Activated CD4-positive, alpha-beta T cell treated with anti-CD3 and anti-CD28 coated beads, Interleukin-2, amount 10 ng/mL, durations not matched to agents 24 days and 14 days (primary cell): ENCODE results near the gene KCNF1. TPM values are rescaled to one million over a fixed set of nuclear protein-coding genes. Genes with fewer than 3 reads are reported as not detected.

Source experiments
- DNase-seq: peaks from one replicate; pipeline ENCODE4 v3.0.0; 2022
- H3K27ac Mint-ChIP-seq: one replicate; pipeline ENCODE4 v1.8.0; 2022; ENCODE audit warnings: mild to moderate bottlenecking, mixed read lengths
- H3K27me3 Mint-ChIP-seq: one replicate; pipeline ENCODE4 v1.8.0; 2022; ENCODE audit warnings: mixed read lengths
- H3K36me3 Mint-ChIP-seq: one replicate; pipeline ENCODE4 v1.8.0; 2022; ENCODE audit warnings: low read depth, mild to moderate bottlenecking, mixed read lengths
- H3K4me1 Mint-ChIP-seq: one replicate; pipeline ENCODE4 v1.8.0; 2021; ENCODE audit warnings: mixed read lengths
- H3K4me3 Mint-ChIP-seq: one replicate; pipeline ENCODE4 v1.8.0; 2022; ENCODE audit warnings: mild to moderate bottlenecking, moderate library complexity, mixed read lengths
- H3K9me3 Mint-ChIP-seq: one replicate; pipeline ENCODE4 v1.8.0; 2021; ENCODE audit warnings: mixed read lengths
- intact Hi-C: fragments of 100-400 bp; cut with micrococcal nuclease; formaldehyde crosslinking; loops from one replicate; pipeline ENCODE4 v1.15.1; 2023
- total RNA-seq: library from RNA; stranded (reverse); gene quantifications from 2 replicates; pipeline ENCODE4 v1.2.3, GENCODE V29; 2022

Gene KCNF1
- total RNA-seq, 1 donor from 2014 or later = not detected

GRCh38 chr2:10941383-10941782, 29.6 kb downstream of the KCNF1 start:
- intact Hi-C loops = no loop called here
- no peaks in the 10 kb centered on the region for H3K4me1 Mint-ChIP-seq
- no peak for DNase-seq
- H3K9me3 Mint-ChIP-seq = peaks cover 19% of the 10 kb centered on the region
- no peak overlapping the region for H3K27ac Mint-ChIP-seq
- no peaks in the 10 kb centered on the region for H3K36me3 Mint-ChIP-seq
- H3K27me3 Mint-ChIP-seq = peaks cover 3% of the 10 kb centered on the region
- no peak overlapping the region for H3K4me3 Mint-ChIP-seq

- DNase-seq = no peak
- no peaks in the 10 kb centered on the region for H3K4me1 Mint-ChIP-seq
- peaks cover 5% of the 10 kb centered on the region for H3K27me3 Mint-ChIP-seq
- intact Hi-C loops = no loop called here
- peaks cover 9% of the 10 kb centered on the region for H3K9me3 Mint-ChIP-seq
- no peak overlapping the region for H3K4me3 Mint-ChIP-seq
- H3K36me3 Mint-ChIP-seq = no peaks in the 10 kb centered on the region
- H3K27ac Mint-ChIP-seq = no peak overlapping the region
Measured at GRCh38 chr2:10944799-10945198, 33.1 kb downstream of the KCNF1 start.

GRCh38 chr2:10946394-10946793, 34.7 kb downstream of the KCNF1 start:
- peaks cover 3% of the 10 kb centered on the region for H3K9me3 Mint-ChIP-seq
- no peak overlapping the region for H3K4me3 Mint-ChIP-seq
- H3K36me3 Mint-ChIP-seq = no peaks in the 10 kb centered on the region
- H3K27me3 Mint-ChIP-seq = peaks cover 7% of the 10 kb centered on the region
- no peak overlapping the region for H3K27ac Mint-ChIP-seq
- no peak for DNase-seq
- intact Hi-C loops = no loop called here
- no peaks in the 10 kb centered on the region for H3K4me1 Mint-ChIP-seq

GRCh38 chr2:10947005-10947440, 35.3 kb downstream of the KCNF1 start:
- no peak for DNase-seq
- no peak overlapping the region for H3K27ac Mint-ChIP-seq
- H3K4me1 Mint-ChIP-seq = no peaks in the 10 kb centered on the region
- peaks cover 3% of the 10 kb centered on the region for H3K9me3 Mint-ChIP-seq
- intact Hi-C loops = no loop called here
- no peak overlapping the region for H3K4me3 Mint-ChIP-seq
- no peaks in the 10 kb centered on the region for H3K36me3 Mint-ChIP-seq
- H3K27me3 Mint-ChIP-seq = peaks cover 7% of the 10 kb centered on the region

- Mint-ChIP-seq H3K36me3 (no peaks in the 10 kb centered on the region), H3K27ac (no peak overlapping the region), H3K9me3 (peaks cover 3% of the 10 kb centered on the region), H3K4me1 (no peaks in the 10 kb centered on the region), H3K27me3 (peaks cover 7% of the 10 kb centered on the region), H3K4me3 (no peak overlapping the region)
- intact Hi-C loops = no loop called here
- no peak for DNase-seq
Measured at GRCh38 chr2:10947446-10948187, 35.9 kb downstream of the KCNF1 start.

GRCh38 chr2:10948188-10948564, 36.4 kb downstream of the KCNF1 start:
- no peak overlapping the region for H3K4me3 Mint-ChIP-seq
- H3K27me3 Mint-ChIP-seq = peaks cover 7% of the 10 kb centered on the region
- peaks cover 2% of the 10 kb centered on the region for H3K36me3 Mint-ChIP-seq
- DNase-seq = no peak
- no peak overlapping the region for H3K27ac Mint-ChIP-seq
- H3K4me1 Mint-ChIP-seq = peaks cover 1% of the 10 kb centered on the region
- peaks cover 9% of the 10 kb centered on the region for H3K9me3 Mint-ChIP-seq
- intact Hi-C loops = no loop called here

GRCh38 chr2:10948606-10949230, 37.0 kb downstream of the KCNF1 start:
- H3K4me3 Mint-ChIP-seq = no peak overlapping the region
- H3K4me1 Mint-ChIP-seq = peaks cover 3% of the 10 kb centered on the region
- H3K27ac Mint-ChIP-seq = no peak overlapping the region
- H3K36me3 Mint-ChIP-seq = peaks cover 5% of the 10 kb centered on the region
- H3K9me3 Mint-ChIP-seq = peaks cover 14% of the 10 kb centered on the region
- H3K27me3 Mint-ChIP-seq = peaks cover 7% of the 10 kb centered on the region
- no peak for DNase-seq
- intact Hi-C loops = no loop called here

GRCh38 chr2:10949835-10950234, 38.1 kb downstream of the KCNF1 start:
- intact Hi-C loops = no loop called here
- DNase-seq = no peak
- H3K27ac Mint-ChIP-seq = no peak overlapping the region
- H3K9me3 Mint-ChIP-seq = peaks cover 14% of the 10 kb centered on the region
- peaks cover 5% of the 10 kb centered on the region for H3K36me3 Mint-ChIP-seq
- H3K4me3 Mint-ChIP-seq = no peak overlapping the region
- peaks cover 7% of the 10 kb centered on the region for H3K27me3 Mint-ChIP-seq
- peaks cover 3% of the 10 kb centered on the region for H3K4me1 Mint-ChIP-seq

GRCh38 chr2:10951558-10952414, 40.1 kb downstream of the KCNF1 start:
- H3K9me3 Mint-ChIP-seq = peaks cover 13% of the 10 kb centered on the region
- no peak for DNase-seq
- H3K27me3 Mint-ChIP-seq = peaks cover 4% of the 10 kb centered on the region
- intact Hi-C loops = no loop called here
- H3K27ac Mint-ChIP-seq = no peak overlapping the region
- no peak overlapping the region for H3K4me3 Mint-ChIP-seq
- peaks cover 5% of the 10 kb centered on the region for H3K36me3 Mint-ChIP-seq
- H3K4me1 Mint-ChIP-seq = peaks cover 3% of the 10 kb centered on the region

- intact Hi-C loops = no loop called here
- Mint-ChIP-seq H3K4me1 (peaks cover 3% of the 10 kb centered on the region), H3K9me3 (peaks cover 13% of the 10 kb centered on the region), H3K27me3 (peaks cover 6% of the 10 kb centered on the region), H3K27ac (no peak overlapping the region), H3K36me3 (peaks cover 5% of the 10 kb centered on the region), H3K4me3 (no peak overlapping the region)
- DNase-seq = no peak
Measured at GRCh38 chr2:10954416-10954815, 42.7 kb downstream of the KCNF1 start.

GRCh38 chr2:10954856-10955818, 43.4 kb downstream of the KCNF1 start:
- H3K4me1 Mint-ChIP-seq = peaks cover 3% of the 10 kb centered on the region
- intact Hi-C loops = no loop called here
- H3K27ac Mint-ChIP-seq = no peak overlapping the region

GRCh38 chr2:10956006-10956790, 44.5 kb downstream of the KCNF1 start:
- Mint-ChIP-seq H3K27ac (no peak overlapping the region), H3K27me3 (peaks cover 2% of the 10 kb centered on the region), H3K9me3 (peaks cover 13% of the 10 kb centered on the region), H3K4me3 (no peak overlapping the region), H3K4me1 (peaks cover 3% of the 10 kb centered on the region), H3K36me3 (peaks cover 5% of the 10 kb centered on the region)
- intact Hi-C loops = no loop called here
- DNase-seq = no peak

More at GRCh38 chr2:10954856-10955818, 43.4 kb downstream of the KCNF1 start:
- Mint-ChIP-seq H3K27me3 (peaks cover 2% of the 10 kb centered on the region), H3K9me3 (peaks cover 13% of the 10 kb centered on the region), H3K36me3 (peaks cover 5% of the 10 kb centered on the region), H3K4me3 (no peak overlapping the region)
- no peak for DNase-seq
